ENCODE measurements around the gene PANX3.

DNA sequence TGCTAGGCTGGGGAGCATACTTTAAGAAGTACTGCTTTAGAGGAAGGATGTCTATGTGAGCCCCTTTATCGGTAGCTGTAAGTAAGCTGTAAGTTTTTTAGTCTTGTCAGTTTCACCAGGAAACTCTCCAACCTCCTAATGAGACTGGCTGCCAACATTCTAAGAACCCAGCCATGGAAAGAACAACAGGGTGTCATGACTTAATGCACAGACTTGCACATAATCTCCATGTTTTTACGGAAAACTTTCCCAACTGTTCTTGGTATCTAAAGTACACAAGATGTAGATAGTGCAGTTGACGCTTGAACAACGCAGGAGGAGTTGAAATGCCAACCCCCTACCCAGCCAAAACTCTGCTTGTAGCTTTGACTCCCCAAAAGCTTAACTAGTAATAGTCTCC is 32.5 kb upstream of the PANX3 start:
- TF ChIP-seq, protein P1, sequence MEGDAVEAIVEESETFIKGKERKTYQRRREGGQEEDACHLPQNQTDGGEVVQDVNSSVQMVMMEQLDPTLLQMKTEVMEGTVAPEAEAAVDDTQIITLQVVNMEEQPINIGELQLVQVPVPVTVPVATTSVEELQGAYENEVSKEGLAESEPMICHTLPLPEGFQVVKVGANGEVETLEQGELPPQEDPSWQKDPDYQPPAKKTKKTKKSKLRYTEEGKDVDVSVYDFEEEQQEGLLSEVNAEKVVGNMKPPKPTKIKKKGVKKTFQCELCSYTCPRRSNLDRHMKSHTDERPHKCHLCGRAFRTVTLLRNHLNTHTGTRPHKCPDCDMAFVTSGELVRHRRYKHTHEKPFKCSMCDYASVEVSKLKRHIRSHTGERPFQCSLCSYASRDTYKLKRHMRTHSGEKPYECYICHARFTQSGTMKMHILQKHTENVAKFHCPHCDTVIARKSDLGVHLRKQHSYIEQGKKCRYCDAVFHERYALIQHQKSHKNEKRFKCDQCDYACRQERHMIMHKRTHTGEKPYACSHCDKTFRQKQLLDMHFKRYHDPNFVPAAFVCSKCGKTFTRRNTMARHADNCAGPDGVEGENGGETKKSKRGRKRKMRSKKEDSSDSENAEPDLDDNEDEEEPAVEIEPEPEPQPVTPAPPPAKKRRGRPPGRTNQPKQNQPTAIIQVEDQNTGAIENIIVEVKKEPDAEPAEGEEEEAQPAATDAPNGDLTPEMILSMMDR (IDR thresholded peaks at IDR 0.05 in 2 of 3, conservative IDR thresholded peaks at IDR 0.05 in 1 of 3; ENCODE audit: control insufficient read depth in 2 of 3, extremely low read depth in 1 of 3, insufficient read depth in 1 of 3, low read depth in 3 of 3, low read length in 3 of 3), result no peak
- TF ChIP-seq ZNF24 (IDR thresholded peaks at IDR 0.05) (no peak), MEF2A (IDR thresholded peaks at IDR 0.05; ENCODE audit: insufficient read depth, low read depth, low read length) (no peak)

Data from GM12878 (cell line).